ENCODE results near the gene ZBTB20.

DNA sequence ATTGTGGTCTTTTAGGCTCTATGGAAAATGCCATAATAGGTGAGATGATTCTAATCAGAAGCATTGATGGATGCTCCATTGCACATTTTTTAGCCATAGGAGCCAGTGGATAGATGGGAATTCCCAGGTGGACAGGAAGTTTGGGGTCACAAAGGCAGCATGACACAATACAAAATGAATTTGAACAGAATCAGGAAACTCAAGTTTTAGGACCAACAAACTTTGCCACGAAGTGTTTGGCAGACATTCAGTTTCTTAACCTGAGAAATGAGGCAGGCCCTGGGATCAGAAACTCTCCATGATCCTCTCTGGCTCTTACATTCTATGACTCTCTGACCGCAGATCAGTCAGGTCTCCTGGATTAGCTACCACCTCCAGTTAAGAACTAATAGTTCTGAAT lies 577.9 kb downstream of the ZBTB20 start:
- no peak for TF ChIP-seq POLR2A (IDR thresholded peaks at IDR 0.05)
- TF ChIP-seq, protein P1, sequence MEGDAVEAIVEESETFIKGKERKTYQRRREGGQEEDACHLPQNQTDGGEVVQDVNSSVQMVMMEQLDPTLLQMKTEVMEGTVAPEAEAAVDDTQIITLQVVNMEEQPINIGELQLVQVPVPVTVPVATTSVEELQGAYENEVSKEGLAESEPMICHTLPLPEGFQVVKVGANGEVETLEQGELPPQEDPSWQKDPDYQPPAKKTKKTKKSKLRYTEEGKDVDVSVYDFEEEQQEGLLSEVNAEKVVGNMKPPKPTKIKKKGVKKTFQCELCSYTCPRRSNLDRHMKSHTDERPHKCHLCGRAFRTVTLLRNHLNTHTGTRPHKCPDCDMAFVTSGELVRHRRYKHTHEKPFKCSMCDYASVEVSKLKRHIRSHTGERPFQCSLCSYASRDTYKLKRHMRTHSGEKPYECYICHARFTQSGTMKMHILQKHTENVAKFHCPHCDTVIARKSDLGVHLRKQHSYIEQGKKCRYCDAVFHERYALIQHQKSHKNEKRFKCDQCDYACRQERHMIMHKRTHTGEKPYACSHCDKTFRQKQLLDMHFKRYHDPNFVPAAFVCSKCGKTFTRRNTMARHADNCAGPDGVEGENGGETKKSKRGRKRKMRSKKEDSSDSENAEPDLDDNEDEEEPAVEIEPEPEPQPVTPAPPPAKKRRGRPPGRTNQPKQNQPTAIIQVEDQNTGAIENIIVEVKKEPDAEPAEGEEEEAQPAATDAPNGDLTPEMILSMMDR (IDR thresholded peaks at IDR 0.05): no peak
